HCT116 (cell line): ENCODE results near the gene CYP26B1. TPM values are rescaled to one million over a fixed set of nuclear protein-coding genes. Genes with fewer than 3 reads are reported as not detected.

Source experiments
- ATAC-seq: fragments of 200-7000 bp; cut with Tn5 transposase; 2 replicates; pipeline ENCODE4 v1.9.1; 2020; ENCODE audit warnings: mild to moderate bottlenecking, moderate library complexity
- BruUV-seq: library from RNA; stranded (reverse); fragments of 400-500 nt; replicated peaks from 2 replicates; lab custom pipeline; 2021; lab: Mats Ljungman, UMichigan
- CTCF ChIA-PET: fragments of 300-600 bp; sonication (Branson Sonifier 250); formaldehyde crosslinking; loops from one replicate; lab custom pipeline; 2021; ENCODE audit warnings: antibody characterized with exemption; lab: Charles Lee
- POLR2A ChIA-PET: fragments of 300-600, 350-600 bp; sonication (Branson Sonifier 250); formaldehyde crosslinking; loops from one replicate; lab custom pipeline; 2021; ENCODE audit warnings: antibody characterized with exemption; lab: Charles Lee
- RAD21 ChIA-PET, 2 experiments: fragments of 300-600 bp; sonication (Branson Sonifier 250); formaldehyde crosslinking; loops; one replicate each; lab custom pipeline; 2023; ENCODE audit warnings: low total read pairs in 2 of 2; ENCODE audit not compliant: uncharacterized antibody in 2 of 2, unreplicated experiment in 2 of 2, low non-redundant PET in 1 of 2; lab: Charles Lee
- DNase-seq: peaks from one replicate; pipeline ENCODE4 v3.0.0-alpha.2; 2010; ENCODE audit warnings: low read depth, low spot score
- H2AFZ ChIP-seq: fragments of 200-600 bp; shearing (Covaris generic), sonication (generic); 2 replicates; pipeline ENCODE4 v1.6.1; 2017; ENCODE audit warnings: low read depth, mixed run types, mixed read lengths, antibody characterized with exemption, low read length; ENCODE audit not compliant: poor library complexity, severe bottlenecking
- H3K27ac ChIP-seq: 2 replicates; pipeline ENCODE4 v1.5.1; 2012; ENCODE audit warnings: low read depth, low read length
- H3K27me3 ChIP-seq: fragments of 200-600 bp; sonication (generic); 2 replicates; pipeline ENCODE4 v1.6.1; 2016; ENCODE audit warnings: mixed run types, low read length, mixed read lengths; ENCODE audit not compliant: insufficient read depth
- H3K36me3 ChIP-seq, 2 experiments: fragments of 200-500 bp in 1 of 2; fragments of 200-600 bp in 1 of 2; sonication (Bioruptor generic) in 1 of 2; sonication (generic) in 1 of 2; 2 replicates each; pipeline versions ENCODE4 v1.5.1 to v1.6.1; 2014 to 2016; ENCODE audit warnings: low read length in 2 of 2, inconsistent platforms in 1 of 2, mixed read lengths in 1 of 2, mixed run types in 1 of 2; ENCODE audit not compliant: insufficient read depth in 2 of 2, control insufficient read depth in 1 of 2
- H3K4me1 ChIP-seq, 2 experiments: fragments of 200-600 bp in 1 of 2; sonication (generic) in 1 of 2; 2 replicates each; pipeline versions ENCODE4 v1.5.1 to v1.6.1; 2012 to 2017; ENCODE audit warnings: low read length in 2 of 2, inconsistent platforms in 1 of 2, mild to moderate bottlenecking in 1 of 2, mixed read lengths in 1 of 2, mixed run types in 1 of 2, moderate library complexity in 1 of 2; ENCODE audit not compliant: insufficient read depth in 2 of 2, control insufficient read depth in 1 of 2
- H3K4me2 ChIP-seq: fragments of 200-600 bp; sonication (generic); 2 replicates; pipeline ENCODE4 v1.6.1; 2017; ENCODE audit warnings: mixed run types, low read length, mixed read lengths
- H3K4me3 ChIP-seq, 2 experiments: fragments of 200-600 bp in 1 of 2; sonication (generic) in 1 of 2; replicated peaks in 1 of 2; 2 replicates each; pipeline ENCODE4 v1.5.1; 2011 to 2016; ENCODE audit warnings: low read length in 2 of 2, control low read depth in 1 of 2, low read depth in 1 of 2, mild to moderate bottlenecking in 1 of 2, mixed read lengths in 1 of 2, mixed run types in 1 of 2
- H3K79me2 ChIP-seq: fragments of 200-600 bp; sonication (generic); 2 replicates; pipeline ENCODE4 v1.6.1; 2017; ENCODE audit warnings: mild to moderate bottlenecking, mixed run types, low read length, moderate library complexity, mixed read lengths; ENCODE audit not compliant: insufficient read depth
- H3K9ac ChIP-seq: fragments of 200-600 bp; sonication (generic); 2 replicates; pipeline ENCODE4 v1.6.1; 2016; ENCODE audit warnings: low read length, mixed read lengths
- H3K9me2 ChIP-seq: fragments of 200-600 bp; sonication (generic), shearing (Covaris generic); 2 replicates; pipeline ENCODE4 v1.6.1; 2017; ENCODE audit warnings: mixed run types, mild to moderate bottlenecking, moderate library complexity; ENCODE audit not compliant: insufficient read depth
- H3K9me3 ChIP-seq, 2 experiments: fragments of 200-500 bp in 1 of 2; fragments of 200-600 bp in 1 of 2; sonication (Bioruptor generic) in 1 of 2; sonication (generic) in 1 of 2; 2 replicates each; pipeline ENCODE4 v1.6.1; 2014 to 2017; ENCODE audit warnings: low read length in 2 of 2, mixed read lengths in 2 of 2, inconsistent platforms in 1 of 2, low read depth in 1 of 2, mild to moderate bottlenecking in 1 of 2, mixed run types in 1 of 2, moderate library complexity in 1 of 2; ENCODE audit not compliant: control insufficient read depth in 1 of 2, insufficient read depth in 1 of 2
- H4K20me1 ChIP-seq: fragments of 200-600 bp; sonication (generic), shearing (Covaris generic); 2 replicates; pipeline ENCODE4 v1.6.1; 2017; ENCODE audit warnings: mixed run types, mild to moderate bottlenecking, moderate library complexity; ENCODE audit not compliant: insufficient read depth
- CBX3 ChIP-seq: IDR thresholded peaks from 2 replicates; pipeline ENCODE4 v1.6.1; 2012; ENCODE audit warnings: low read depth
- CEBPB ChIP-seq: IDR thresholded peaks from 2 replicates; pipeline ENCODE4 v1.6.1; 2012; ENCODE audit warnings: low read depth
- EZH2 ChIP-seq: fragments of 200-600 bp; sonication (generic); IDR thresholded peaks from 2 replicates; pipeline ENCODE4 v1.6.1; 2017; ENCODE audit warnings: antibody characterized with exemption, mixed run types
- JUND ChIP-seq: IDR thresholded peaks from 2 replicates; pipeline ENCODE4 v1.6.1; 2012
- POLR2A ChIP-seq: IDR thresholded peaks from 2 replicates; pipeline ENCODE4 v1.7.0; 2011; ENCODE audit warnings: borderline replicate concordance; ENCODE audit not compliant: insufficient read depth, insufficient read length; ENCODE audit errors: extremely low read depth
- POLR2AphosphoS5 ChIP-seq: IDR thresholded peaks from 2 replicates; pipeline ENCODE4 v1.6.1; 2011; ENCODE audit warnings: mild to moderate bottlenecking, low read depth, low read length, moderate library complexity
- REST ChIP-seq: IDR thresholded peaks from 2 replicates; pipeline ENCODE4 v1.6.1; 2012; ENCODE audit warnings: low read depth
- SIN3A ChIP-seq: IDR thresholded peaks from 2 replicates; pipeline ENCODE4 v1.6.1; 2012; ENCODE audit warnings: low read depth
- YY1 ChIP-seq: IDR thresholded peaks from 2 replicates; pipeline ENCODE4 v1.6.1; 2011; ENCODE audit warnings: low read length, low read depth, moderate library complexity, mild to moderate bottlenecking; ENCODE audit not compliant: insufficient replicate concordance; ENCODE audit errors: extremely low read depth
- ZNF274 ChIP-seq: fragments of 200-500 bp; sonication (Bioruptor generic); IDR thresholded peaks from 2 replicates; pipeline ENCODE4 v1.6.1; 2014; ENCODE audit warnings: mild to moderate bottlenecking, low read depth, low read length, inconsistent platforms
- intact Hi-C: fragments of 100-400 bp; cut with micrococcal nuclease; formaldehyde crosslinking; loops from 2 replicates; pipeline ENCODE4 v1.10.0; 2022
- total RNA-seq: library from RNA; stranded (reverse); gene quantifications from one replicate; pipeline ENCODE4 v1.2.1, GENCODE V29; 2021; ENCODE audit not compliant: unreplicated experiment
- TF ChIP-seq, protein P1 (sequence below): IDR thresholded peaks from 2 replicates; pipeline ENCODE4 v1.6.1; 2011; ENCODE audit warnings: mild to moderate bottlenecking, low read length, moderate library complexity; ENCODE audit not compliant: insufficient replicate concordance; ENCODE audit errors: extremely low read depth
- TF ChIP-seq, protein P2 (sequence below): IDR thresholded peaks from 2 replicates; pipeline ENCODE4 v1.6.1; 2012

CYP26B1 gene
- total RNA-seq, 1 experiment from 2014 or later, result 21.1 TPM

- no peak for TF ChIP-seq EZH2
- no peak for TF ChIP-seq ZNF274
- TF ChIP-seq POLR2AphosphoS5, result no peak
- TF ChIP-seq, all 23 proteins: peak for 0
Observed at GRCh38 chr2:72138921-72139381, 8.7 kb downstream of the CYP26B1 start (continued).

GRCh38 chr2:72138011-72138881 lies 9.4 kb downstream of the CYP26B1 start:
- ChIA-PET CTCF (interaction anchor here (2.0 kb wide), 1 partner anchor 215 kb away, joined by 7 read pairs; no protein-coding TSS in a partner anchor), RAD21 (no interaction called here), POLR2A (no interaction called here)
- intact Hi-C loops, result no loop called here
- H2AFZ ChIP-seq, result no peak overlapping the region
- DNase-seq (no peak), ATAC-seq (peak; percentile 24)
- no peak overlapping the region for H3K9ac ChIP-seq
- peak overlapping the region; percentile 13; the same call in 1 of the 2 replicates for H3K4me2 ChIP-seq
- no TSS peak for BruUV-seq
- no peaks in the 10 kb centered on the region for H3K9me2 ChIP-seq
- H3K36me3 ChIP-seq, result no peaks in the 10 kb centered on the region; a peak in 1 of 4 replicates
- H4K20me1 ChIP-seq, result no peaks in the 10 kb centered on the region
- H3K27me3 ChIP-seq, result no peaks in the 10 kb centered on the region
- no peaks in the 10 kb centered on the region for H3K79me2 ChIP-seq
- H3K27ac ChIP-seq, result no peak overlapping the region
- no peak for TF ChIP-seq POLR2A
- no peak for TF ChIP-seq JUND
- TF ChIP-seq CBX3, result no peak
- no peak for TF ChIP-seq REST
- TF ChIP-seq, protein P1, sequence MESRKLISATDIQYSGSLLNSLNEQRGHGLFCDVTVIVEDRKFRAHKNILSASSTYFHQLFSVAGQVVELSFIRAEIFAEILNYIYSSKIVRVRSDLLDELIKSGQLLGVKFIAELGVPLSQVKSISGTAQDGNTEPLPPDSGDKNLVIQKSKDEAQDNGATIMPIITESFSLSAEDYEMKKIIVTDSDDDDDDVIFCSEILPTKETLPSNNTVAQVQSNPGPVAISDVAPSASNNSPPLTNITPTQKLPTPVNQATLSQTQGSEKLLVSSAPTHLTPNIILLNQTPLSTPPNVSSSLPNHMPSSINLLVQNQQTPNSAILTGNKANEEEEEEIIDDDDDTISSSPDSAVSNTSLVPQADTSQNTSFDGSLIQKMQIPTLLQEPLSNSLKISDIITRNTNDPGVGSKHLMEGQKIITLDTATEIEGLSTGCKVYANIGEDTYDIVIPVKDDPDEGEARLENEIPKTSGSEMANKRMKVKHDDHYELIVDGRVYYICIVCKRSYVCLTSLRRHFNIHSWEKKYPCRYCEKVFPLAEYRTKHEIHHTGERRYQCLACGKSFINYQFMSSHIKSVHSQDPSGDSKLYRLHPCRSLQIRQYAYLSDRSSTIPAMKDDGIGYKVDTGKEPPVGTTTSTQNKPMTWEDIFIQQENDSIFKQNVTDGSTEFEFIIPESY, result no peak
- no peak for TF ChIP-seq EZH2
- no peak for TF ChIP-seq YY1
- no peak for TF ChIP-seq CEBPB
- TF ChIP-seq, protein P2, sequence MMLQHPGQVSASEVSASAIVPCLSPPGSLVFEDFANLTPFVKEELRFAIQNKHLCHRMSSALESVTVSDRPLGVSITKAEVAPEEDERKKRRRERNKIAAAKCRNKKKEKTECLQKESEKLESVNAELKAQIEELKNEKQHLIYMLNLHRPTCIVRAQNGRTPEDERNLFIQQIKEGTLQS, result no peak
- TF ChIP-seq SIN3A, result no peak
- TF ChIP-seq ZNF274, result no peak
- H3K4me3 ChIP-seq, result no peak overlapping the region
- H3K4me1 ChIP-seq, result peaks cover 6 to 13% of the 10 kb centered on the region in 2 experiments; a peak in 2 of 4 replicates
- H3K9me3 ChIP-seq, result no peaks in the 10 kb centered on the region
